Sigmoid colon (tissue), 3 donors: ENCODE measurements around the gene SLC26A3.

Source experiments
- POLR2A ChIP-seq, 2 donors: fragments of 450-650 bp; IDR thresholded peaks; one replicate each; pipeline ENCODE4 v1.6.1; 2016; ENCODE audit warnings: antibody characterized with exemption in 2 of 2, mild to moderate bottlenecking in 2 of 2, moderate library complexity in 2 of 2
- TF ChIP-seq, protein P1 (sequence below), 4 experiments: fragments of 450-650 bp in 3 of 4; fragments of 200-600 bp in 1 of 4; IDR thresholded peaks; one replicate each; pipeline ENCODE4 v1.5.1; 2016 to 2019; ENCODE audit warnings: antibody characterized with exemption in 4 of 4, mild to moderate bottlenecking in 3 of 4, moderate library complexity in 2 of 4

GRCh38 chr7:107850216-107850615 is 47.2 kb upstream of the SLC26A3 start:
- TF ChIP-seq POLR2A (IDR thresholded peaks at IDR 0.05) = no peak
- TF ChIP-seq, protein P1, sequence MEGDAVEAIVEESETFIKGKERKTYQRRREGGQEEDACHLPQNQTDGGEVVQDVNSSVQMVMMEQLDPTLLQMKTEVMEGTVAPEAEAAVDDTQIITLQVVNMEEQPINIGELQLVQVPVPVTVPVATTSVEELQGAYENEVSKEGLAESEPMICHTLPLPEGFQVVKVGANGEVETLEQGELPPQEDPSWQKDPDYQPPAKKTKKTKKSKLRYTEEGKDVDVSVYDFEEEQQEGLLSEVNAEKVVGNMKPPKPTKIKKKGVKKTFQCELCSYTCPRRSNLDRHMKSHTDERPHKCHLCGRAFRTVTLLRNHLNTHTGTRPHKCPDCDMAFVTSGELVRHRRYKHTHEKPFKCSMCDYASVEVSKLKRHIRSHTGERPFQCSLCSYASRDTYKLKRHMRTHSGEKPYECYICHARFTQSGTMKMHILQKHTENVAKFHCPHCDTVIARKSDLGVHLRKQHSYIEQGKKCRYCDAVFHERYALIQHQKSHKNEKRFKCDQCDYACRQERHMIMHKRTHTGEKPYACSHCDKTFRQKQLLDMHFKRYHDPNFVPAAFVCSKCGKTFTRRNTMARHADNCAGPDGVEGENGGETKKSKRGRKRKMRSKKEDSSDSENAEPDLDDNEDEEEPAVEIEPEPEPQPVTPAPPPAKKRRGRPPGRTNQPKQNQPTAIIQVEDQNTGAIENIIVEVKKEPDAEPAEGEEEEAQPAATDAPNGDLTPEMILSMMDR (IDR thresholded peaks at IDR 0.05) = no peak
